GM23338 (cell line): ENCODE measurements around the gene TRPM1. TPM values are rescaled to one million over a fixed set of nuclear protein-coding genes. Genes with fewer than 3 reads are reported as not detected.

Experiments
- ATAC-seq: fragments of 200-7000 bp; cut with Tn5 transposase; 3 replicates; pipeline ENCODE4 v1.9.1; 2020
- DNase-seq: peaks from one replicate; pipeline ENCODE4 v3.0.0-alpha.2; 2015; ENCODE audit warnings: low spot score
- H2AFZ ChIP-seq: fragments of 200-600 bp; sonication (generic); 2 replicates; pipeline ENCODE4 v1.8.0; 2016; ENCODE audit warnings: antibody characterized with exemption, mild to moderate bottlenecking, moderate library complexity
- H3F3A ChIP-seq: fragments of 200-600 bp; sonication (generic); replicated peaks from 2 replicates; pipeline ENCODE4 v1.8.0; 2017; ENCODE audit warnings: antibody characterized with exemption, mixed run types, low read depth
- H3K27ac ChIP-seq: fragments of 200-600 bp; sonication (generic); 2 replicates; pipeline ENCODE4 v1.6.1; 2016; ENCODE audit warnings: low read depth
- H3K27me3 ChIP-seq: fragments of 200-600 bp; sonication (generic); 2 replicates; pipeline ENCODE4 v1.8.0; 2016; ENCODE audit warnings: mild to moderate bottlenecking, mixed run types, moderate library complexity; ENCODE audit not compliant: insufficient read depth
- H3K36me3 ChIP-seq: fragments of 200-600 bp; sonication (generic); 2 replicates; pipeline ENCODE4 v1.8.0; 2016; ENCODE audit warnings: mild to moderate bottlenecking; ENCODE audit not compliant: insufficient read depth
- H3K4me1 ChIP-seq: fragments of 200-600 bp; sonication (generic); 2 replicates; pipeline ENCODE4 v1.8.0; 2016; ENCODE audit warnings: mild to moderate bottlenecking, moderate library complexity; ENCODE audit not compliant: insufficient read depth
- H3K4me2 ChIP-seq: fragments of 200-600 bp; sonication (generic); 2 replicates; pipeline ENCODE4 v1.7.1; 2017; ENCODE audit warnings: mixed run types
- H3K4me3 ChIP-seq: fragments of 200-600 bp; sonication (generic); 2 replicates; pipeline ENCODE4 v1.6.1; 2016; ENCODE audit warnings: mixed run types
- H3K79me2 ChIP-seq: fragments of 200-600 bp; sonication (generic); replicated peaks from 2 replicates; pipeline ENCODE4 v1.8.0; 2017; ENCODE audit warnings: mild to moderate bottlenecking; ENCODE audit not compliant: insufficient read depth
- H3K9me2 ChIP-seq: fragments of 200-600 bp; sonication (generic); 2 replicates; pipeline ENCODE4 v1.8.0; 2017; ENCODE audit not compliant: insufficient read depth
- H4K20me1 ChIP-seq: fragments of 200-600 bp; sonication (generic); replicated peaks from 2 replicates; pipeline ENCODE4 v1.8.0; 2017; ENCODE audit warnings: mild to moderate bottlenecking; ENCODE audit not compliant: insufficient read depth
- H3K27ac Mint-ChIP-seq: 2 replicates; pipeline ENCODE4 v1.8.0; 2020; ENCODE audit warnings: inconsistent platforms, mild to moderate bottlenecking, moderate library complexity, mixed read lengths
- H3K27me3 Mint-ChIP-seq: 3 replicates; pipeline ENCODE4 v1.8.0; 2022; ENCODE audit warnings: low read depth, mild to moderate bottlenecking, moderate library complexity, mixed read lengths, inconsistent platforms; ENCODE audit not compliant: insufficient read depth, poor library complexity
- H3K36me3 Mint-ChIP-seq: 3 replicates; pipeline ENCODE4 v1.8.0; 2021; ENCODE audit warnings: low read depth, mild to moderate bottlenecking, inconsistent platforms, moderate library complexity, mixed read lengths
- H3K4me1 Mint-ChIP-seq: 3 replicates; pipeline ENCODE4 v1.8.0; 2020; ENCODE audit warnings: mild to moderate bottlenecking, inconsistent platforms, mixed read lengths
- H3K4me3 Mint-ChIP-seq: 3 replicates; pipeline ENCODE4 v1.8.0; 2021; ENCODE audit warnings: moderate library complexity, mild to moderate bottlenecking, inconsistent platforms, mixed read lengths
- H3K9me3 Mint-ChIP-seq: 3 replicates; pipeline ENCODE4 v1.8.0; 2020; ENCODE audit warnings: moderate library complexity, mild to moderate bottlenecking, inconsistent platforms, mixed read lengths
- CREB1 ChIP-seq: fragments of 250-450 bp; sonication (Bioruptor Pico); IDR thresholded peaks from 2 replicates; pipeline ENCODE4 v1.5.0; 2020; ENCODE audit warnings: low read depth, mild to moderate bottlenecking, moderate library complexity
- JUNB ChIP-seq: IDR thresholded peaks from one replicate; pipeline ENCODE4 v1.6.1; 2016; ENCODE audit warnings: antibody characterized with exemption; ENCODE audit not compliant: unreplicated experiment
- NANOG ChIP-seq: IDR thresholded peaks from 2 replicates; pipeline ENCODE4 v1.6.1; 2016; ENCODE audit warnings: antibody characterized with exemption, borderline replicate concordance
- POLR2AphosphoS5 ChIP-seq: IDR thresholded peaks from 2 replicates; pipeline ENCODE4 v1.6.1; 2016; ENCODE audit warnings: antibody characterized with exemption, low read depth
- polyA plus RNA-seq: library from polyadenylated mRNA; unstranded; fragments of >200 nt; fragmentation: Nextera tagmentation; extraction: Ambion mirVana; gene quantifications from 2 replicates; pipeline ENCODE4 v1.2.1, GENCODE V29; 2016
- total RNA-seq: library from RNA; depleted of rRNA; stranded (reverse); fragments of >200 nt; shearing (Covaris generic); gene quantifications from 2 replicates; pipeline ENCODE4 v1.2.3, GENCODE V29; 2014
- TF ChIP-seq, protein P1 (sequence below): fragments of 250-450 bp; sonication (Bioruptor Pico); IDR thresholded peaks from 2 replicates; pipeline ENCODE4 v1.5.0; 2020; ENCODE audit warnings: mild to moderate bottlenecking, moderate library complexity

Gene TRPM1
- total and polyA plus RNA-seq, 2 experiments from 2014 or later, result 0.19 TPM; not detected in 1

DNA sequence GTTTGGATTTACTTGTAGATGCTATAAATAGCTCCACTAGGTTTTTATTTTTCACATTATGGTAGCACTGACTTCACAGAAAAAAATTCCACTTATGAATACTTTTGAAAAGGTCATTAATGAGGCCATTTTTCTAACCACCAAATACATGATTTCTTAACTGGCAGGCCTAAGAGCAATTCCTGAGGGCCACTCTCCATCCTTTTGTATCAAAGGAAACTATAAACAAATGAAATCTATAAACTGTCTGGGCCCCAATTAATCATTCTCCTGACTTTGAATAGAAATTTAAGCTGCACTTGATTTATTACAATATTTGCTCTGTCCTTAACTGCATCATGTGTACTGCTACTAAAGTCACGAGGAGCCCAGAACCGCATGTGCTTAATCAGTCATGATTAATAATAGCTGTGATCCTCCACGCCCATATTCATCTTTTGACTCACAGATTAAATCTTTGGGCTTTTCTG lies 85.0 kb downstream of the TRPM1 start:
- peaks cover 10% of the 10 kb centered on the region; the same call in 1 of the 2 replicates for H3K4me1 ChIP-seq
- peaks cover 20% of the 10 kb centered on the region for H3K4me1 Mint-ChIP-seq
- no peak overlapping the region for H2AFZ ChIP-seq
- no peaks in the 10 kb centered on the region for H3K36me3 ChIP-seq
- no peaks in the 10 kb centered on the region for H3K27me3 Mint-ChIP-seq
- no peaks in the 10 kb centered on the region for H3K79me2 ChIP-seq
- no peak overlapping the region for H3K4me3 Mint-ChIP-seq
- ATAC-seq (no peak), DNase-seq (no peak)
- H3F3A ChIP-seq, result no peaks in the 10 kb centered on the region
- H3K9me2 ChIP-seq, result no peaks in the 10 kb centered on the region
- H4K20me1 ChIP-seq, result no peaks in the 10 kb centered on the region
- no peak overlapping the region for H3K4me3 ChIP-seq
- H3K27me3 ChIP-seq, result no peaks in the 10 kb centered on the region
- H3K27ac ChIP-seq, result no peak overlapping the region
- H3K9me3 Mint-ChIP-seq, result no peaks in the 10 kb centered on the region
- no peaks in the 10 kb centered on the region for H3K36me3 Mint-ChIP-seq
- TF ChIP-seq, protein P1, sequence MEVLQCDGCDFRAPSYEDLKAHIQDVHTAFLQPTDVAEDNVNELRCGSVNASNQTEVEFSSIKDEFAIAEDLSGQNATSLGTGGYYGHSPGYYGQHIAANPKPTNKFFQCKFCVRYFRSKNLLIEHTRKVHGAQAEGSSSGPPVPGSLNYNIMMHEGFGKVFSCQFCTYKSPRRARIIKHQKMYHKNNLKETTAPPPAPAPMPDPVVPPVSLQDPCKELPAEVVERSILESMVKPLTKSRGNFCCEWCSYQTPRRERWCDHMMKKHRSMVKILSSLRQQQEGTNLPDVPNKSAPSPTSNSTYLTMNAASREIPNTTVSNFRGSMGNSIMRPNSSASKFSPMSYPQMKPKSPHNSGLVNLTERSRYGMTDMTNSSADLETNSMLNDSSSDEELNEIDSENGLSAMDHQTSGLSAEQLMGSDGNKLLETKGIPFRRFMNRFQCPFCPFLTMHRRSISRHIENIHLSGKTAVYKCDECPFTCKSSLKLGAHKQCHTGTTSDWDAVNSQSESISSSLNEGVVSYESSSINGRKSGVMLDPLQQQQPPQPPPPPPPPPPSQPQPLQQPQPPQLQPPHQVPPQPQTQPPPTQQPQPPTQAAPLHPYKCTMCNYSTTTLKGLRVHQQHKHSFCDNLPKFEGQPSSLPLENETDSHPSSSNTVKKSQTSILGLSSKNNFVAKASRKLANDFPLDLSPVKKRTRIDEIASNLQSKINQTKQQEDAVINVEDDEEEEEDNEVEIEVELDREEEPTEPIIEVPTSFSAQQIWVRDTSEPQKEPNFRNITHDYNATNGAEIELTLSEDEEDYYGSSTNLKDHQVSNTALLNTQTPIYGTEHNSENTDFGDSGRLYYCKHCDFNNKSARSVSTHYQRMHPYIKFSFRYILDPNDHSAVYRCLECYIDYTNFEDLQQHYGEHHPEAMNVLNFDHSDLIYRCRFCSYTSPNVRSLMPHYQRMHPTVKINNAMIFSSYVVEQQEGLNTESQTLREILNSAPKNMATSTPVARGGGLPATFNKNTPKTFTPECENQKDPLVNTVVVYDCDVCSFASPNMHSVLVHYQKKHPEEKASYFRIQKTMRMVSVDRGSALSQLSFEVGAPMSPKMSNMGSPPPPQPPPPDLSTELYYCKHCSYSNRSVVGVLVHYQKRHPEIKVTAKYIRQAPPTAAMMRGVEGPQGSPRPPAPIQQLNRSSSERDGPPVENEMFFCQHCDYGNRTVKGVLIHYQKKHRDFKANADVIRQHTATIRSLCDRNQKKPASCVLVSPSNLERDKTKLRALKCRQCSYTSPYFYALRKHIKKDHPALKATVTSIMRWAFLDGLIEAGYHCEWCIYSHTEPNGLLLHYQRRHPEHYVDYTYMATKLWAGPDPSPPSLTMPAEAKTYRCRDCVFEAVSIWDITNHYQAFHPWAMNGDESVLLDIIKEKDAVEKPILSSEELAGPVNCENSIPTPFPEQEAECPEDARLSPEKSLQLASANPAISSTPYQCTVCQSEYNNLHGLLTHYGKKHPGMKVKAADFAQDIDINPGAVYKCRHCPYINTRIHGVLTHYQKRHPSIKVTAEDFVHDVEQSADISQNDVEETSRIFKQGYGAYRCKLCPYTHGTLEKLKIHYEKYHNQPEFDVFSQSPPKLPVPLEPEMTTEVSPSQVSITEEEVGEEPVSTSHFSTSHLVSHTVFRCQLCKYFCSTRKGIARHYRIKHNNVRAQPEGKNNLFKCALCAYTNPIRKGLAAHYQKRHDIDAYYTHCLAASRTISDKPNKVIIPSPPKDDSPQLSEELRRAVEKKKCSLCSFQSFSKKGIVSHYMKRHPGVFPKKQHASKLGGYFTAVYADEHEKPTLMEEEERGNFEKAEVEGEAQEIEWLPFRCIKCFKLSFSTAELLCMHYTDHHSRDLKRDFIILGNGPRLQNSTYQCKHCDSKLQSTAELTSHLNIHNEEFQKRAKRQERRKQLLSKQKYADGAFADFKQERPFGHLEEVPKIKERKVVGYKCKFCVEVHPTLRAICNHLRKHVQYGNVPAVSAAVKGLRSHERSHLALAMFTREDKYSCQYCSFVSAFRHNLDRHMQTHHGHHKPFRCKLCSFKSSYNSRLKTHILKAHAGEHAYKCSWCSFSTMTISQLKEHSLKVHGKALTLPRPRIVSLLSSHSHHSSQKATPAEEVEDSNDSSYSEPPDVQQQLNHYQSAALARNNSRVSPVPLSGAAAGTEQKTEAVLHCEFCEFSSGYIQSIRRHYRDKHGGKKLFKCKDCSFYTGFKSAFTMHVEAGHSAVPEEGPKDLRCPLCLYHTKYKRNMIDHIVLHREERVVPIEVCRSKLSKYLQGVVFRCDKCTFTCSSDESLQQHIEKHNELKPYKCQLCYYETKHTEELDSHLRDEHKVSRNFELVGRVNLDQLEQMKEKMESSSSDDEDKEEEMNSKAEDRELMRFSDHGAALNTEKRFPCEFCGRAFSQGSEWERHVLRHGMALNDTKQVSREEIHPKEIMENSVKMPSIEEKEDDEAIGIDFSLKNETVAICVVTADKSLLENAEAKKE (CRISPR knock-in tag), result no peak
- TF ChIP-seq JUNB, result no peak
- H3K4me2 ChIP-seq, result no peak overlapping the region
- H3K27ac Mint-ChIP-seq, result no peak overlapping the region

DNA sequence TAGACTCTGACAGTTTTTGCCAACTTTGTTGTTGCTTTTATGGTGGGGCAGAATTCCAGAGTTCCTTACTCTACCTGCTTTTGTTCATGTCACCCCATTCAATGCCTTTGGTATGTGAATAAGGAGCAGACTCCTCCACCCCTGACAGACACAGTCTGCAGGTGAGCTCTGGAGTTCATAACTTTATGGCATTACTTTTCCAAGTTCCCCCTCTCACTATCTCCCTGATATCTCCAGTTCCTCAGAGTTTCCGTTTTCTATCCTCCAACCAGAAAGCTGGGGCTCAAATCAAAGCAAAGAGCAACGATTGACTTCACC lies 87.0 kb downstream of the TRPM1 start:
- Histone ChIP-seq H3K27ac (0 out of 2 replicates have a peak overlapping the region, but pooled peaks have one; percentile 15), H3K9me2 (no peaks in the 10 kb centered on the region), H2AFZ (peak overlapping the region; percentile 9), H3K4me1 (peaks cover 10% of the 10 kb centered on the region; the same call in 1 of the 2 replicates), H4K20me1 (no peaks in the 10 kb centered on the region), H3K79me2 (no peaks in the 10 kb centered on the region), H3K36me3 (no peaks in the 10 kb centered on the region), H3K27me3 (no peaks in the 10 kb centered on the region), H3K4me3 (no peak overlapping the region), H3K4me2 (peak overlapping the region; percentile 17), H3F3A (no peaks in the 10 kb centered on the region)
- Mint-ChIP-seq H3K27ac (peak overlapping the region; percentile 23; the same call in 1 of the 2 replicates), H3K4me3 (no peak overlapping the region), H3K9me3 (no peaks in the 10 kb centered on the region), H3K27me3 (no peaks in the 10 kb centered on the region), H3K36me3 (no peaks in the 10 kb centered on the region), H3K4me1 (peaks cover 20% of the 10 kb centered on the region)
- DNase-seq (no peak), ATAC-seq (peak; percentile 71)
- TF ChIP-seq JUNB (no peak), POLR2AphosphoS5 (no peak), CREB1 (CRISPR knock-in tag) (no peak), NANOG (no peak)
- TF ChIP-seq, protein P1 (CRISPR knock-in tag), result no peak
